Upper lobe of right lung (tissue), 1 donor: Measurements from ENCODE around the gene DYRK1A. TPM values are rescaled to one million over a fixed set of nuclear protein-coding genes. Genes with fewer than 3 reads are reported as not detected.

Experiments
- ATAC-seq: fragments of 200-7000 bp; cut with Tn5 transposase; one replicate; pipeline ENCODE4 v1.9.1; 2020; ENCODE audit warnings: mild to moderate bottlenecking, moderate library complexity
- DNase-seq: peaks from one replicate; pipeline ENCODE4 v3.0.0-alpha.2; 2020
- H3K27ac ChIP-seq: fragments of 200-600 bp; one replicate; pipeline ENCODE4 v1.8.0; 2022
- H3K27me3 ChIP-seq: fragments of 200-600 bp; one replicate; pipeline ENCODE4 v1.8.0; 2022; ENCODE audit warnings: mild to moderate bottlenecking
- H3K36me3 ChIP-seq: fragments of 200-600 bp; one replicate; pipeline ENCODE4 v1.8.0; 2022
- H3K4me1 ChIP-seq: fragments of 200-600 bp; one replicate; pipeline ENCODE4 v1.8.0; 2022
- H3K4me3 ChIP-seq: fragments of 200-600 bp; one replicate; pipeline ENCODE4 v1.8.0; 2022; ENCODE audit warnings: mild to moderate bottlenecking
- H3K9me3 ChIP-seq: fragments of 200-600 bp; one replicate; pipeline ENCODE4 v1.8.0; 2022
- CTCF ChIP-seq: fragments of 200-600 bp; IDR thresholded peaks from one replicate; pipeline ENCODE4 v1.8.0; 2022; ENCODE audit warnings: antibody characterized with exemption
- intact Hi-C: fragments of 100-400 bp; cut with DNase I; formaldehyde crosslinking; loops from one replicate; pipeline ENCODE4 v1.11.0; 2022
- total RNA-seq: library from RNA; stranded (reverse); fragmentation: NEBNext Ultra II Directional; extraction: Animal tissue kit (Norgen Biotek cat#: 25700); gene quantifications from one replicate; pipeline ENCODE4 v1.2.1, GENCODE V29; 2021
- donor health status: DM: no; HTN: yes; CAD: no; lungs with severe emphysema.

DYRK1A gene
- total RNA-seq, 1 donor from 2014 or later = 70.9 TPM

- H3K36me3 ChIP-seq = no peaks in the 10 kb centered on the region
- H3K4me3 ChIP-seq = no peak overlapping the region
- no peak for ATAC-seq
- H3K27ac ChIP-seq = no peak overlapping the region
- H3K27me3 ChIP-seq = no peaks in the 10 kb centered on the region
- H3K4me1 ChIP-seq = peaks cover 72% of the 10 kb centered on the region
- H3K9me3 ChIP-seq = no peaks in the 10 kb centered on the region
- no peak for TF ChIP-seq CTCF
- DNase-seq = no peak
- intact Hi-C loops = loop anchor here (10.0 kb wide), 1 partner anchor 71 kb away; no protein-coding TSS in a partner anchor
These were observed 7.5 kb downstream of the DYRK1A start for GRCh38 chr21:37374027-37374426.

GRCh38 chr21:37375866-37376574 is 9.4 kb downstream of the DYRK1A start:
- Histone ChIP-seq H3K4me3 (no peak overlapping the region), H3K9me3 (no peaks in the 10 kb centered on the region), H3K4me1 (peaks cover 72% of the 10 kb centered on the region), H3K27ac (no peak overlapping the region), H3K27me3 (no peaks in the 10 kb centered on the region), H3K36me3 (no peaks in the 10 kb centered on the region)
- DNase-seq = no peak
- ATAC-seq = peak; percentile 22
- no peak for TF ChIP-seq CTCF
- intact Hi-C loops = loop anchor here (10.0 kb wide), 1 partner anchor 69 kb away; no protein-coding TSS in a partner anchor

GRCh38 chr21:37378700-37379139 is 12.1 kb downstream of the DYRK1A start:
- no peak overlapping the region for H3K4me3 ChIP-seq
- DNase-seq (no peak), ATAC-seq (no peak)
- no peak for TF ChIP-seq CTCF
- no peaks in the 10 kb centered on the region for H3K9me3 ChIP-seq
- H3K27ac ChIP-seq = no peak overlapping the region
- H3K4me1 ChIP-seq = peaks cover 64% of the 10 kb centered on the region
- no peaks in the 10 kb centered on the region for H3K36me3 ChIP-seq
- no peaks in the 10 kb centered on the region for H3K27me3 ChIP-seq
- intact Hi-C loops = loop anchor here (10.0 kb wide), 1 partner anchor 66 kb away; no protein-coding TSS in a partner anchor

- ATAC-seq = no peak
- Histone ChIP-seq H3K36me3 (no peaks in the 10 kb centered on the region), H3K9me3 (no peaks in the 10 kb centered on the region), H3K4me1 (peaks cover 50% of the 10 kb centered on the region), H3K27me3 (no peaks in the 10 kb centered on the region), H3K4me3 (no peak overlapping the region), H3K27ac (no peak overlapping the region)
- intact Hi-C loops = no loop called here
- no peak for DNase-seq
- TF ChIP-seq CTCF = no peak
These were observed 14.1 kb downstream of the DYRK1A start for GRCh38 chr21:37380349-37381323.

DNA sequence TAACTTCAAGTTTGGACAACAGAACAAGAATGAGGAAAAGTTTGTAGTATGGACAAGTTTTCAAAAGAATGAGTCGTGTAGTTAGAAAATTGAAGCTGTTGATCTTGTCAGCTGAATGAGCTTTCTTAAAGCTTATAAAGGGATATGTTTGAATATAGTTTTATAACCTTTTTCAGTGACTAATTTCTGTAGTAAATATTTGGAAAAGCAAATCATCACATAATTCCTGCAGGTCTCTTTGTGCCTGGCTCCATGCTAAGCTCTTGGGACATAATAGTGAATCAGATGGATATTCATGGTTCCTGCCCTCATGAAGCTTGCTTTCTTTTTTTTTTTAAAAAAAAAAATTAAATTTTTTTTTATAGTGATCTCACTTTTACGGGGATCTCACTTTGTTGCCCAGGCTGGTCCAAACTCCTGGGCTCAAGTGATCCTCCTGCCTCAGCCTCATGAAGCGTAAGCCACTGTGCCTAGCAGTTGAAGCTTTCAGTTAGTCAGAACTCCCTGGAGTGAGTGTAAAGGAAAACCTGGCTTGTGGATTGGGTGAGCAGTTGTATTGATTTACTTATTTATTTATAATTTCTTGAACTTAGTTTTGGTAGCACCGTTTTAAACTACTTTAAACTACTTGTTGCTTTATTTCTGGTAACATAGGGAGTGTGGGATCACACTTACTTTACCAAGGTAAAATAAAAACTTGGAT is 15.5 kb downstream of the DYRK1A start:
- no peaks in the 10 kb centered on the region for H3K9me3 ChIP-seq
- no peaks in the 10 kb centered on the region for H3K36me3 ChIP-seq
- no peak for TF ChIP-seq CTCF
- peaks cover 51% of the 10 kb centered on the region for H3K4me1 ChIP-seq
- no peak overlapping the region for H3K27ac ChIP-seq
- no peaks in the 10 kb centered on the region for H3K27me3 ChIP-seq
- DNase-seq (no peak), ATAC-seq (no peak)
- intact Hi-C loops = no loop called here
- H3K4me3 ChIP-seq = no peak overlapping the region
